ENCODE measurements around the gene RUNDC1.

Gene RUNDC1

DNA sequence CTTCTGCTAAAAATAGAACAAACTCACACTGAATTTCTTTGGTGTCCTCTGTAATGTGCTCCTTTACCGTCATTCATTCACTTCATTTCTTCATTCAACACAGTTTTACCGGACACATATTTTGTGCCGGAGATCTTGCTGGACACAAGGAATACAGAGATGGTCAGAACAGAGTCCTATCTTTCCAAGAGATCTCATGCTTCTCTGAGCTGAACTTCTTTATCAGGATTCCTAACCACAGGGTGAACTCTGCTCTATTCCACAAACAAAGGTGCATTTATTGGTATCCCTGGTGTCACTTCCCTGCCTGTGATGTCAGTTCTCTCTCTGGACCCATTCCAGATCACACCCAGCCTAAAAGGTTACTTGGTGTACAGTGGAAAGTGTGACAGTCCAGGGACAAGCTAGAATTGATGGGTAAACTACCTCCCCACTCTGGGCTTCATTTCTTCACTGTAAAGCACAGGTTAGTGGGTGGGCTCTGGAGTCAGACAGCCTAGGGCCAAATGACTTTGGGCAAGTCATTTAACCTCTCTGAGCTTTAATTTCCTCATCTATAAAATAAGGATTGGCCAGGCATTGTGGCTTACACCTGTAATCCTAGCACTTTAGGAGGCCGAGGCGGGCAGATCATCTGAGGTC is 30.4 kb downstream of the RUNDC1 start:
- no peak overlapping the region for H3K27ac ChIP-seq
- no peak for TF ChIP-seq ZFX (IDR thresholded peaks at IDR 0.05)
- TF ChIP-seq, protein P1, sequence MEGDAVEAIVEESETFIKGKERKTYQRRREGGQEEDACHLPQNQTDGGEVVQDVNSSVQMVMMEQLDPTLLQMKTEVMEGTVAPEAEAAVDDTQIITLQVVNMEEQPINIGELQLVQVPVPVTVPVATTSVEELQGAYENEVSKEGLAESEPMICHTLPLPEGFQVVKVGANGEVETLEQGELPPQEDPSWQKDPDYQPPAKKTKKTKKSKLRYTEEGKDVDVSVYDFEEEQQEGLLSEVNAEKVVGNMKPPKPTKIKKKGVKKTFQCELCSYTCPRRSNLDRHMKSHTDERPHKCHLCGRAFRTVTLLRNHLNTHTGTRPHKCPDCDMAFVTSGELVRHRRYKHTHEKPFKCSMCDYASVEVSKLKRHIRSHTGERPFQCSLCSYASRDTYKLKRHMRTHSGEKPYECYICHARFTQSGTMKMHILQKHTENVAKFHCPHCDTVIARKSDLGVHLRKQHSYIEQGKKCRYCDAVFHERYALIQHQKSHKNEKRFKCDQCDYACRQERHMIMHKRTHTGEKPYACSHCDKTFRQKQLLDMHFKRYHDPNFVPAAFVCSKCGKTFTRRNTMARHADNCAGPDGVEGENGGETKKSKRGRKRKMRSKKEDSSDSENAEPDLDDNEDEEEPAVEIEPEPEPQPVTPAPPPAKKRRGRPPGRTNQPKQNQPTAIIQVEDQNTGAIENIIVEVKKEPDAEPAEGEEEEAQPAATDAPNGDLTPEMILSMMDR (conservative IDR thresholded peaks at IDR 0.05): no peak

DNA sequence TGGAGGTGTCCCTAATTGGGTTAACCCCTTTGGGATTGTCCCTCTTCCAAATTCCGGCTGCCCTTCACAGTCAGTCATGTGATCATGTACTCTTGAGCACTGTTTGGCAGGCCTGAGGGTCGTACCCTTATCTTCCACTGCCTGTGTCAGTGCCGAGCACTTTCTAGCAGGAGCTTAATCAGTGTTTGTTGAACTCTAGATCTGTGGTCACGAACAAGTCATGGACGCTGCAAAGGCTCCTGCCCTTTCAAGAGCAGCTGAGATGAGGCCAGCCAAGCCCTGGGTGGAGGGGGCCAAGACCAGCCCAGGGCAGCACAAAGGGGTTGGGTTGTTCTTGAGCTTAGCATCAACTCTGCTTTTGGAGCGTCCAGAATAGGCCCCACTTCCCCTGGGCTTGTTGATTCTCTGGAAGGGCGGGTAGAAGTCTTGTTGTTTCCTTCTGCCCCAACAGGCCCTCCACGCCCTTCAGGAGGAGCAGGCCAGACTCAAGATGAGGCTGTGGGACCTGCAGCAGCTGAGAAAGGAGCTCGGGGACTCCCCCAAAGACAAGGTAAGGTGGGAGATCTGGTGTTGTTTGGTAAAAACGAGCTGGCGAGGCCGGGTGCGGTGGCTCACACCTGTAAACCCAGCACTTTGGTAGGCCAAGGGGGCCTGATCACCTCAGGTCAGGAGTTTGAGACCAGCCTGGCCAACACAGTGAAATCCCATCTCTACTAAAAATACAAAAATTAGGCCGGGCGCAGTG is 31.5 kb downstream of the RUNDC1 start:
- H3K27ac ChIP-seq: no peak overlapping the region
- TF ChIP-seq, protein P1 (conservative IDR thresholded peaks at IDR 0.05): no peak
- no peak for TF ChIP-seq ZFX (IDR thresholded peaks at IDR 0.05)

DNA sequence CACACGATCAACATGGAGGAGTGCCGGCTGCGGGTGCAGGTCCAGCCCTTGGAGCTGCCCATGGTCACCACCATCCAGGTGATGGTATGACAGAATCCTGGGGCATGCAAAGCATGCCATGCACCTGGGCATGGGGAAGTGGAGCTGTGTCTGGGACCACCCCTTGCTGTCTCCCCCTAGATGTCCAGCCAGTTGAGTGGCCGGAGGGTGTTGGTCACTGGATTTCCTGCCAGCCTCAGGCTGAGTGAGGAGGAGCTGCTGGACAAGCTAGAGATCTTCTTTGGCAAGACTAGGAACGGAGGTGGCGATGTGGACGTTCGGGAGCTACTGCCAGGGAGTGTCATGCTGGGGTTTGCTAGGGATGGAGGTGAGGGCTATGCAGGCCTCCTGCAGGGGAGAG is 32.9 kb downstream of the RUNDC1 start:
- no peak for TF ChIP-seq ZFX (IDR thresholded peaks at IDR 0.05)
- H3K27ac ChIP-seq: no peak overlapping the region

DNA sequence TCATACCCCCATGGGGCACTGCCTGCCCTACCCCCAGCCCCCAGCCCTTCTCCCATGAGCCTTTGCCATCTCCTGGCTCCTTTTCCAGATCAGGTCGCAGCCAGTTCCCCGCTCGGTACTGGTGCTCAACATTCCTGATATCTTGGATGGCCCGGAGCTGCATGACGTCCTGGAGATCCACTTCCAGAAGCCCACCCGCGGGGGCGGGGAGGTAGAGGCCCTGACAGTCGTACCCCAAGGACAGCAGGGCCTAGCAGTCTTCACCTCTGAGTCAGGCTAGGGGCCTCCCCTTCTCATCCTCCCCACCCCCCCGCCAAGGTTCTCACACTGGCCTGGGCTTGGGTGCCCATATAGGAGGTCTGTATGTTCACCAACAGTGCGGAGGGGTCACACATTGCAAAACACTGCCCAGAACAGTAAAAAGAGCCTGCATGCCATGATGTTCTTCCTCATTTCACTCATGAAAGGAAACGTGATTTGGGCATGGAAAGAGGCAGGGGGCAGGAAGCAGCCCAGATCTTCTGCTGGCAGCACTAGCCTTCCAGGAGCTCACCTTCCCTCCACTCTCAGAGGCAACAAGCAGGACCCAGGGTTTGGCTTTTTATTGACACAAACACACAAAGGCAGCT is 33.8 kb downstream of the RUNDC1 start:
- TF ChIP-seq, protein P1 (conservative IDR thresholded peaks at IDR 0.05): no peak
- TF ChIP-seq ZFX (IDR thresholded peaks at IDR 0.05): no peak
- H3K27ac ChIP-seq: no peak overlapping the region

DNA sequence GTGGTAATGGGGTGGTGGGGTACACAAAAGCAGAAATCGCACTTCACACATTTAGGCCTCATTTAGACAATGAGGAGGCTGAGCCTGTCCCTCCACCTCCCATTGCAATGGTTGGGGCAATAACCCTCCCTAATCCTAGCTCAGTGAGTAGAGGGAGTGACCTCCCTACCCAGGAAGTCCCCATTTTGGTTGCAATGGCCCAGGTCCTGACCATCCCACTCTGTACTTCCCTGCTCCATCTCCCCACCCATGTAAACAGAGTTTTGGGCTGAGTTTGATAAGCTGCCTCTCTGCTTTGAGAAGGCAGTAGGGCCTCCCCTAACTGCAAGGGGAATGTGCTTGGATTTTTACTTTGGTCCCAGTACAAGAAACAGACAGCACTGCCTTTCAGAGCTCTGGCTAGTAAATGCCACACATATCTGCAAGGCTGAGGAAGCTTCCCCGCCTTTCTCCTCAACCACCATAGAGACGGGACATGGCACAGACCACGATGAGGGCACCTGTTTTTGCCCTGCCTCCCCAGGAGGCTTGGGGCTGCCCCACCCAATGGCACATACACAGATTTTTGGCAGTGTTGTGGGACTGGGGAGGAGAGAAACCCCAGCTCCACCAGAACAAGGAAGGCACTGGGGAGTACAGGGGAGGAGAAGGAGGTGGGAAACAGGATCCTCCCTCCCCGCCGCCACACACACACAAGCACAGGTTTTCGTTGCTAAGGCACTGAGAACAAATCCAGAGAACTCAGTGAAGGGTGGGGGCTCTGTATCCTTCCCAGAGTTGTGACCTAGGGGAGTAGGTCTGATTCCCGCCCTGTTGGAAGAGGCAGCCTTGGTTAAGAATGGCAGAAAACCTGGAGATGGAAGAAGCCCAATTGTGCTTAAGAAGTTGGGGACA is 34.5 kb downstream of the RUNDC1 start:
- no peak overlapping the region for H3K27ac ChIP-seq
- no peak for TF ChIP-seq ZFX (IDR thresholded peaks at IDR 0.05)
- TF ChIP-seq, protein P1 (conservative IDR thresholded peaks at IDR 0.05): no peak

DNA sequence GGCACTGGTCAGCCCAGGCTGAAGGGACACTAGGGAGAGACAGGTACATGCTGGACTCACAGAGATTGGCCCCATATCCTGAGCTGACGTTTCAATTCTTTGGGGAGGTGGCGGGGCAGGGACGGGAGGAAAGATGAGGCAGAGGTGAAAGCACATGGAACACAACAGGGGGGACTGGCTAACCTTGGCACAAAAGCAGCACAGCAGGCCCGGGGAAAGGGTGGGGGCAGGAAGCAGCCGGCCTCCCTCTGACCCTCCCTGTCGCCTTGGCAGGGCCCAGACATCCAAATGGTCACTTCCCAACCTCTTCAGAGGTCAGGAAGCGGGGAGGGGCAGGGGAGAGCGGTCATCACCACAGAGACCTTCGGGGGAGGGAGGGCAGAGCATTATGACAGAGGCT is 35.2 kb downstream of the RUNDC1 start:
- no peak for TF ChIP-seq ZFX (IDR thresholded peaks at IDR 0.05)
- TF ChIP-seq, protein P1 (conservative IDR thresholded peaks at IDR 0.05): no peak
- H3K27ac ChIP-seq: no peak overlapping the region

DNA sequence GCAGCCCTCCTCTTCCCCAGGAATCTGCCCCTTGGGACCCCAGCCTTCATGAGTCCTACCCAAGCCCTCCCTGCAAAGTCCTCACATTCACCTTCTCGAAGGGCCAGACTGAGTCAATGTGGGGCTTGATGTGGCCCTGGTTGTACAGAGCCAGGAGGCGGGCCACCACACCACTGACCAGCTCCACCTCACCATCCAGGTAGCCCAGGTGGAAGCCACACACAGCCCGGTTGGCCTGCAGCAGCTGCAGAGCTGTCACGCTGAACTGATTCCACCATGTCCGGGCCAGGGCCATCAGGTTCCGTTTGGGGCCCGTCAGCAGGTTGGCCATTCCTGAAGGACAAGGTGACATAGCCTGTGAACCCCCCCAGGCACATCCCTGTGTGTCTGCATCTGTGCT is 35.9 kb downstream of the RUNDC1 start:
- TF ChIP-seq, protein P1 (conservative IDR thresholded peaks at IDR 0.05): no peak
- no peak for TF ChIP-seq ZFX (IDR thresholded peaks at IDR 0.05)
- no peak overlapping the region for H3K27ac ChIP-seq

Measured in C4-2B (cell line).